AG04450 (cell line): ENCODE results near the gene RUNX2. TPM values are rescaled to one million over a fixed set of nuclear protein-coding genes. Genes with fewer than 3 reads are reported as not detected.

Experiments used
- CTCF ChIA-PET: fragments of 300-600, 350-600 bp; formaldehyde crosslinking; extraction: SDS; loops from one replicate; lab custom pipeline; 2022; ENCODE audit warnings: antibody characterized with exemption, inconsistent platforms; lab: Charles Lee
- POLR2A ChIA-PET: fragments of 350-600 bp; formaldehyde crosslinking; extraction: SDS; loops from one replicate; lab custom pipeline; 2021; ENCODE audit warnings: antibody characterized with exemption, inconsistent platforms; lab: Yijun Ruan, JAX
- DNase-seq: peaks from one replicate; pipeline ENCODE4 v3.0.0-alpha.2; 2011; ENCODE audit warnings: low read depth, low spot score
- H3K27ac ChIP-seq: one replicate; pipeline ENCODE4 v1.5.1; 2012; ENCODE audit warnings: low read depth, low read length, control low read depth
- H3K27me3 ChIP-seq: one replicate; pipeline ENCODE4 v1.6.0; 2012; ENCODE audit warnings: low read length; ENCODE audit not compliant: control insufficient read depth, insufficient read depth
- H3K4me3 ChIP-seq: 2 replicates; pipeline ENCODE4 v1.5.1; 2011; ENCODE audit warnings: mild to moderate bottlenecking, low read depth, low read length, control low read depth
- H3K9me3 ChIP-seq: 2 replicates; pipeline ENCODE4 v1.5.1; 2012; ENCODE audit warnings: low read length; ENCODE audit not compliant: control insufficient read depth, insufficient read depth
- CTCF ChIP-seq: IDR thresholded peaks from 2 replicates; pipeline ENCODE4 v1.5.1; 2011; ENCODE audit warnings: low read depth, low read length, control low read depth, inconsistent platforms
- polyA plus RNA-seq: library from polyadenylated mRNA; depleted of rRNA; stranded (reverse); fragments of >200 nt; gene quantifications from 2 replicates; pipeline ENCODE4 v1.2.3, GENCODE V29; 2011

RUNX2 gene
- polyA plus RNA-seq, 1 experiment, result 3.4 TPM

GRCh38 chr6:45417436-45417835, 89.3 kb downstream of the RUNX2 start:
- POLR2A ChIA-PET, result interaction anchor here (0.8 kb wide), 1 partner anchor 29 kb away, joined by 3 read pairs; no protein-coding TSS in a partner anchor
- Histone ChIP-seq H3K9me3 (no peaks in the 10 kb centered on the region; the same call in 1 of the 2 replicates), H3K27ac (no peak overlapping the region), H3K4me3 (no peak overlapping the region), H3K27me3 (no peaks in the 10 kb centered on the region)
- TF ChIP-seq CTCF, result no peak
- DNase-seq, result no peak
- CTCF ChIA-PET, result interaction anchor here (1.5 kb wide), 1 partner anchor 787 kb away, joined by 6 read pairs; no protein-coding TSS in a partner anchor

- CTCF ChIA-PET, result interaction anchor here (0.6 to 3.2 kb wide), 5 partner anchors 269 to 944 kb away, joined by 3 to 12 read pairs (median 6); no protein-coding TSS in a partner anchor
- Histone ChIP-seq H3K27me3 (no peaks in the 10 kb centered on the region), H3K27ac (no peak overlapping the region), H3K9me3 (no peaks in the 10 kb centered on the region; the same call in 1 of the 2 replicates), H3K4me3 (peak overlapping the region; percentile 94)
- peak; percentile 37 for TF ChIP-seq CTCF
- no peak for DNase-seq
- POLR2A ChIA-PET, result no interaction called here
Measured at GRCh38 chr6:45419571-45420082, 91.5 kb downstream of the RUNX2 start.

- ChIA-PET POLR2A (no interaction called here), CTCF (interaction anchor here (0.6 to 3.2 kb wide), 7 partner anchors 269 to 945 kb away, joined by 3 to 12 read pairs (median 6); no protein-coding TSS in a partner anchor)
- TF ChIP-seq CTCF, result no peak
- no peak for DNase-seq
- Histone ChIP-seq H3K9me3 (no peaks in the 10 kb centered on the region; the same call in 1 of the 2 replicates), H3K4me3 (peak overlapping the region; percentile 94), H3K27ac (no peak overlapping the region), H3K27me3 (no peaks in the 10 kb centered on the region)
Measured at GRCh38 chr6:45420083-45420908, 92.2 kb downstream of the RUNX2 start.

- Histone ChIP-seq H3K27ac (peak overlapping the region; percentile 75), H3K27me3 (no peaks in the 10 kb centered on the region), H3K4me3 (peak overlapping the region; percentile 94), H3K9me3 (no peaks in the 10 kb centered on the region; the same call in 1 of the 2 replicates)
- no peak for DNase-seq
- ChIA-PET POLR2A (interaction anchor here (1.2 to 1.6 kb wide), 2 partner anchors 44 to 294 kb away, joined by 3 to 4 read pairs; partner anchors contain the start of gene SUPT3H), CTCF (interaction anchor here (0.7 to 3.2 kb wide), 8 partner anchors 16 to 791 kb away, joined by 3 to 12 read pairs (median 6); no protein-coding TSS in a partner anchor)
- TF ChIP-seq CTCF, result no peak
Measured at GRCh38 chr6:45420909-45421708, 93.0 kb downstream of the RUNX2 start.
